CD4-positive, alpha-beta memory T cell (primary cell): ENCODE results near the gene TWIST2. TPM values are rescaled to one million over a fixed set of nuclear protein-coding genes. Genes with fewer than 3 reads are reported as not detected.

Experiments
- CTCF ChIA-PET: fragments of 350-600 bp; sonication (Branson Sonifier 250); formaldehyde crosslinking; loops from one replicate; lab custom pipeline; 2021; ENCODE audit warnings: inconsistent platforms; ENCODE audit not compliant: partially characterized antibody; lab: Charles Lee
- POLR2A ChIA-PET: fragments of 350-600 bp; sonication (Branson Sonifier 250); formaldehyde crosslinking; loops from one replicate; lab custom pipeline; 2021; ENCODE audit not compliant: partially characterized antibody; lab: Charles Lee
- DNase-seq, 5 donors: peaks; one replicate each; pipeline versions ENCODE4 v3.0.0 to v3.0.0-alpha.2; 2020 to 2022; ENCODE audit warnings: mixed read lengths in 1 of 5
- H3K27ac ChIP-seq: one replicate; pipeline ENCODE4 v1.7.0; 2013; ENCODE audit warnings: low read depth, low read length
- H3K27me3 ChIP-seq: 2 replicates; pipeline ENCODE4 v1.7.0; 2013; ENCODE audit warnings: mild to moderate bottlenecking, low read length, moderate library complexity; ENCODE audit not compliant: insufficient read depth
- H3K36me3 ChIP-seq: 2 replicates; pipeline ENCODE4 v1.7.0; 2013; ENCODE audit warnings: mild to moderate bottlenecking, low read length, moderate library complexity; ENCODE audit not compliant: insufficient read depth
- H3K4me1 ChIP-seq: 2 replicates; pipeline ENCODE4 v1.7.0; 2013; ENCODE audit warnings: mild to moderate bottlenecking, low read length, moderate library complexity; ENCODE audit not compliant: insufficient read depth
- H3K4me3 ChIP-seq, 2 donors: one replicate each; pipeline ENCODE4 v1.7.0; 2013; ENCODE audit warnings: low read length in 2 of 2, mild to moderate bottlenecking in 1 of 2
- H3K9me3 ChIP-seq, 2 donors: one replicate each; pipeline ENCODE4 v1.7.0; 2013; ENCODE audit warnings: low read length in 2 of 2, control low read depth in 1 of 2; ENCODE audit not compliant: control insufficient read depth in 1 of 2
- H3K27ac Mint-ChIP-seq, 7 donors: one replicate each; pipeline ENCODE4 v1.8.0; 2020 to 2021; ENCODE audit warnings: mixed read lengths in 7 of 7, mild to moderate bottlenecking in 6 of 7, inconsistent platforms in 3 of 7, moderate library complexity in 3 of 7
- H3K27me3 Mint-ChIP-seq, 2 donors: one replicate each; pipeline ENCODE4 v1.8.0; 2020 to 2021; ENCODE audit warnings: mixed read lengths in 2 of 2
- H3K36me3 Mint-ChIP-seq, 2 donors: one replicate each; pipeline ENCODE4 v1.8.0; 2020 to 2021; ENCODE audit warnings: mixed read lengths in 2 of 2, inconsistent platforms in 1 of 2, mild to moderate bottlenecking in 1 of 2
- H3K4me1 Mint-ChIP-seq, 4 donors: one replicate each; pipeline ENCODE4 v1.8.0; 2020 to 2021; ENCODE audit warnings: mixed read lengths in 4 of 4, mild to moderate bottlenecking in 1 of 4
- H3K4me3 Mint-ChIP-seq, 8 donors: one replicate each; pipeline ENCODE4 v1.8.0; 2020 to 2021; ENCODE audit warnings: mixed read lengths in 8 of 8, mild to moderate bottlenecking in 7 of 8, moderate library complexity in 6 of 8, inconsistent platforms in 3 of 8
- H3K9me3 Mint-ChIP-seq, 8 donors: one replicate each; pipeline ENCODE4 v1.8.0; 2020 to 2021; ENCODE audit warnings: mixed read lengths in 8 of 8, mild to moderate bottlenecking in 5 of 8, inconsistent platforms in 3 of 8, moderate library complexity in 1 of 8
- intact Hi-C: fragments of 100-400 bp; cut with micrococcal nuclease; formaldehyde crosslinking; loops from one replicate; pipeline ENCODE4 v1.15.1; 2023
- polyA plus RNA-seq, 2 donors: library from polyadenylated mRNA; unstranded; fragments of 300-500 nt; fragmentation: Illumina TruSeq; gene quantifications; one replicate each; pipeline ENCODE4 v1.2.3, GENCODE V29; 2021
- total RNA-seq, 2 experiments: library from RNA; stranded (reverse); gene quantifications; one replicate each; pipeline ENCODE4 v1.2.3, GENCODE V29; 2021

The TWIST2 gene
- total and polyA plus RNA-seq, 4 experiments from 2014 or later, result not detected

DNA sequence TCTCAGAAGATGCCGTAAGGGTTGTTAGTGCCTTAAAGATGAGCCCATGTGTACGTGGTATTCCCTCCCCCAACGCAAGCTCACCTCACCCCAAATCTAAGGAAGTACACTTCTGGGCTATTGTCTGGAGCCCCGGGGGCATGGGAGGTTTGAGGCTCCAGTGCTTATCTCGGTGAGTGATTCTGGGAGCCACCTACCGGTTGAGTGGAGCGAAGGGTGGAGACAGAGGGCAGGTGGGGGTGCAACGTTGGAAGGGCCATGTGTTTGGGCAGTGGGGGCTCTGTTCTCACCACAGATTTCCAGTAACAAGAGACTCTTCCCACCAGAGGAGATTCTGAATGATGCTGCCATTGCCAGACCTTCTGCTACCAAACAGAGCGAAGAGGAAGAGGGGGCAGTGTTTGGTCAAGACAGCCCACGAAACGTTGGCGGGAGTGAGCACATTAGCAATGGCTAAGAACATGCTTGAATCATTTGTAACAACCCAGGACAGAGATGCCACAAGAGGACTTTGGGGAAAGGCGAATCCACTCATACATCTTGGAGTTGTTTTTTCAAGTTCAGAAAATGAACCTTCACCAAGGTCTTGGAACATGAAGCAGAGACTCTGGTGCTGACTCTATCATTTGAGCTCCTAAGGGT, 38.7 kb downstream of the TWIST2 start:
- DNase-seq, result no peak
- Mint-ChIP-seq H3K36me3 (no peaks in the 10 kb centered on the region), H3K4me3 (no peak overlapping the region)

GRCh38 chr2:238887616-238888015, 39.7 kb downstream of the TWIST2 start:
- Mint-ChIP-seq H3K27me3 (peaks cover 6 to 17% of the 10 kb centered on the region in 2 donors), H3K4me3 (no peak overlapping the region), H3K4me1 (no peaks in the 10 kb centered on the region), H3K36me3 (no peaks in the 10 kb centered on the region), H3K9me3 (peaks cover 0 to 1% (median 0%) of the 10 kb centered on the region in 8 donors), H3K27ac (no peak overlapping the region)
- ChIA-PET POLR2A (no interaction called here), CTCF (no interaction called here)
- Histone ChIP-seq H3K9me3 (no peaks in the 10 kb centered on the region), H3K27me3 (no peaks in the 10 kb centered on the region), H3K27ac (no peak overlapping the region), H3K36me3 (no peaks in the 10 kb centered on the region), H3K4me1 (no peaks in the 10 kb centered on the region), H3K4me3 (no peak overlapping the region)
- no peak for DNase-seq
- intact Hi-C loops, result no loop called here

More for the DNA sequence above, 38.7 kb downstream of the TWIST2 start:
- no peaks in the 10 kb centered on the region for H3K27me3 ChIP-seq
- ChIA-PET POLR2A (no interaction called here), CTCF (no interaction called here)
- H3K9me3 Mint-ChIP-seq, result peaks cover 0 to 1% (median 0%) of the 10 kb centered on the region in 8 donors
- no peaks in the 10 kb centered on the region for H3K4me1 ChIP-seq
- intact Hi-C loops, result no loop called here
- no peak overlapping the region for H3K27ac Mint-ChIP-seq
- H3K4me3 ChIP-seq, result no peak overlapping the region
- peaks cover 6 to 22% of the 10 kb centered on the region in 2 donors for H3K27me3 Mint-ChIP-seq
- H3K36me3 ChIP-seq, result no peaks in the 10 kb centered on the region
- H3K4me1 Mint-ChIP-seq, result no peaks in the 10 kb centered on the region
- H3K9me3 ChIP-seq, result no peaks in the 10 kb centered on the region
- H3K27ac ChIP-seq, result no peak overlapping the region

DNA sequence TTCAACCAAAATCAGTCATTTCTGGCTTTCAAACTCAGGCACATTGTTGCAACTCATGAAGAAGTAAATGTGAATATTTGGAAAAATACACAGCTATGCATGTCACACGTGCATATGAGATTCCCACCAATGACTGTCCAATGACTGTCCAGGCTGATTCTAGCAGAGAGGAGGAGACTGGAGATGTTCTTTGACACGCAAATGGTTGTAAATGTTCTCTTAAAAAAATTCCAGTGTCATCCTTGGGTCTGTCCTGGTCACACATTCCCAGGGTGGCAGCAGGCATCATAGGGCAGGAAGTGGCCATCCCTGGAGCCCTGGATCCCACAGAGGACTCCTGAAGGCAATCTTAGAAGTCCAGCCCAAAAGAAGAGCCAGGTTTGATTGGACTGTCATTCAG, 40.9 kb downstream of the TWIST2 start:
- Mint-ChIP-seq H3K27ac (no peak overlapping the region), H3K36me3 (no peaks in the 10 kb centered on the region), H3K9me3 (peaks cover 0 to 1% (median 0%) of the 10 kb centered on the region in 8 donors), H3K4me1 (no peaks in the 10 kb centered on the region), H3K4me3 (no peak overlapping the region), H3K27me3 (peaks cover 2 to 15% of the 10 kb centered on the region in 2 donors)
- Histone ChIP-seq H3K4me3 (no peak overlapping the region), H3K9me3 (no peaks in the 10 kb centered on the region), H3K4me1 (no peaks in the 10 kb centered on the region), H3K36me3 (no peaks in the 10 kb centered on the region), H3K27ac (no peak overlapping the region), H3K27me3 (no peaks in the 10 kb centered on the region)
- DNase-seq, result no peak
- CTCF ChIA-PET, result interaction anchor here (1.0 kb wide), 1 partner anchor 12 kb away, joined by 3 read pairs; no protein-coding TSS in a partner anchor
- intact Hi-C loops, result no loop called here
- POLR2A ChIA-PET, result no interaction called here

DNA sequence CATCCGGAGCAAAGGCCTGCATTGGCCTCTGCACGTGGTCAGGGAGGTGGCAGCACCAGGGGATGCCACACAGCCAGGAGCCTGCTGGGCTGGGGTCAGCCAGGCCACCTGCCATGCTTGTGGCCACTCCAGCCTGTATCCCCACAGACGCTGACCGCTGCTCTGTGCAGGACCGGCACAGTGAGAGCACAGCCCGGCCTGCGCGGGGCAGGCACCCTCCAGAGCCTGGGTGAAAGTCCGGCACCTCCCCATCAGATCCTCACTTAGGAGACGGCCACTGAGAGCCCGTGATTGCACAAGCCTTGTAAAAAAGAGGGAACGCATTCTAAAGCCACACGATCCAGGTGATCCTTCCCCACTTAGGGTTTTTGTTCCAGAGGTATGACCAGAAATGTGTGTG, 42.2 kb downstream of the TWIST2 start:
- no peak for DNase-seq
- Histone ChIP-seq H3K27ac (no peak overlapping the region), H3K9me3 (no peaks in the 10 kb centered on the region), H3K4me3 (no peak overlapping the region), H3K4me1 (no peaks in the 10 kb centered on the region), H3K36me3 (no peaks in the 10 kb centered on the region), H3K27me3 (no peaks in the 10 kb centered on the region)
- intact Hi-C loops, result no loop called here
- Mint-ChIP-seq H3K4me3 (no peak overlapping the region), H3K27me3 (peaks cover 2 to 19% of the 10 kb centered on the region in 2 donors), H3K4me1 (no peaks in the 10 kb centered on the region), H3K9me3 (peaks cover 0 to 1% (median 0%) of the 10 kb centered on the region in 8 donors), H3K27ac (no peak overlapping the region), H3K36me3 (no peaks in the 10 kb centered on the region)
- ChIA-PET CTCF (no interaction called here), POLR2A (no interaction called here)

DNA sequence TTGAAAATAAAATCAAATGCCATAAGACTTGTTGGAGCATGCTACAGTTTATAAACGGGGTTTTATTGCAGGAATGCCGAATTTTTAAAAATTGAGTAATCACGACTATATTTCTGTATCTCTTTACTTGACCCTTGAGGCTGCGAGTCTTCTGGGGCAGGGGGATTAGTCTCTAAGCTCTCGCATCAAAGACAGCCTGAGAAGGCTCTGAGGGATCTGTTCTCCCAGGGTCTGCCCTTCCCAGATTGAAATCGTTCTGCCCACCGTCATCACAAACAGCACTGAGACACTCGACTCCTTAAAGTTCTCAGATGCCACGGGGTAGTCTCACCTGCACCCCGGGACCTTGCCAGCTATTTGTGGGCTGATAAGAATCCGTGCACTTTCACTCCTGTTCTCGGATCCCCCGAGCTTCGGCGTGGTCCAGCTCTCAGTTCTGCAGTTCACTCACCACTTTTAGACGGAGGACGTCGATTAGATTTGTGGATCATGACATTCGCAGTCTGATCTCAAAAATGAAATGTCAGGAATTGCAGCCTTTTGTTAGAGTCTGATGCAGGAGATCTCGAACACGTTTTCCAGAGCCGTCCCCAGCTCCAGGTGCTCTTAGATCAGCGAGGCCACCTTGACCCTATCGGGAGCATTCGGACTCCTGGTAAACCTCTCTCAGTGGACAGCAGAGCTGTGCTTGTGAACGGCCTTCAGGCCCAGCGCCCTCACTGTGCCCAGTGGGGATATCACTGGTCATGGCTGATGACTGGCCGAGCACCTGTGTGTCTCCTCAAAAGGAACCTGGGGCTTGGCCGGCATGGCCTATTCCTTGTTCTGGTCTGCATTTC, 43.0 kb downstream of the TWIST2 start:
- Histone ChIP-seq H3K9me3 (no peaks in the 10 kb centered on the region), H3K36me3 (no peaks in the 10 kb centered on the region), H3K4me3 (no peak overlapping the region), H3K27ac (no peak overlapping the region), H3K4me1 (no peaks in the 10 kb centered on the region), H3K27me3 (no peaks in the 10 kb centered on the region)
- intact Hi-C loops, result no loop called here
- peaks cover 0 to 1% (median 0%) of the 10 kb centered on the region in 8 donors for H3K9me3 Mint-ChIP-seq
- no peaks in the 10 kb centered on the region for H3K36me3 Mint-ChIP-seq
- no peak overlapping the region for H3K4me3 Mint-ChIP-seq
- no peak for DNase-seq
- POLR2A ChIA-PET, result no interaction called here
- CTCF ChIA-PET, result no interaction called here
- H3K4me1 Mint-ChIP-seq, result no peaks in the 10 kb centered on the region
- peaks cover 2 to 15% of the 10 kb centered on the region in 2 donors for H3K27me3 Mint-ChIP-seq
- no peak overlapping the region for H3K27ac Mint-ChIP-seq

GRCh38 chr2:238891457-238892203, 43.7 kb downstream of the TWIST2 start:
- H3K27ac ChIP-seq, result no peak overlapping the region
- no peaks in the 10 kb centered on the region for H3K4me1 ChIP-seq
- no peaks in the 10 kb centered on the region for H3K36me3 Mint-ChIP-seq
- intact Hi-C loops, result no loop called here
- no peaks in the 10 kb centered on the region for H3K9me3 ChIP-seq
- H3K4me3 ChIP-seq, result no peak overlapping the region
- no peaks in the 10 kb centered on the region for H3K27me3 ChIP-seq
- no peak overlapping the region for H3K4me3 Mint-ChIP-seq
- ChIA-PET CTCF (no interaction called here), POLR2A (no interaction called here)
- H3K9me3 Mint-ChIP-seq, result peaks cover 0 to 1% (median 0%) of the 10 kb centered on the region in 8 donors
- H3K36me3 ChIP-seq, result no peaks in the 10 kb centered on the region
- peaks cover 2 to 11% of the 10 kb centered on the region in 2 donors for H3K27me3 Mint-ChIP-seq
- no peak for DNase-seq
- no peaks in the 10 kb centered on the region for H3K4me1 Mint-ChIP-seq
- H3K27ac Mint-ChIP-seq, result no peak overlapping the region

- Mint-ChIP-seq H3K4me3 (no peak overlapping the region), H3K4me1 (no peaks in the 10 kb centered on the region), H3K36me3 (no peaks in the 10 kb centered on the region), H3K27ac (no peak overlapping the region), H3K27me3 (peaks cover 4 to 10% of the 10 kb centered on the region in 2 donors), H3K9me3 (peaks cover 0 to 1% (median 0%) of the 10 kb centered on the region in 8 donors)
- Histone ChIP-seq H3K4me1 (no peaks in the 10 kb centered on the region), H3K36me3 (no peaks in the 10 kb centered on the region), H3K4me3 (no peak overlapping the region), H3K27me3 (no peaks in the 10 kb centered on the region), H3K27ac (no peak overlapping the region), H3K9me3 (no peaks in the 10 kb centered on the region)
- DNase-seq, result no peak
- intact Hi-C loops, result no loop called here
- CTCF ChIA-PET, result no interaction called here
- POLR2A ChIA-PET, result no interaction called here
These were observed 44.3 kb downstream of the TWIST2 start for GRCh38 chr2:238892204-238892500.
